Activated CD8-positive, alpha-beta T cell treated with anti-CD3 and anti-CD28 coated beads for 36 hours (primary cell): ENCODE measurements around the gene FBXW7. TPM values are rescaled to one million over a fixed set of nuclear protein-coding genes. Genes with fewer than 3 reads are reported as not detected.

Source experiments
- ATAC-seq: fragments of 200-7000 bp; cut with Tn5 transposase; one replicate; pipeline ENCODE4 v1.10.0; 2021; ENCODE audit warnings: mild to moderate bottlenecking, moderate library complexity
- CTCF ChIA-PET: fragments of 350-600 bp; sonication (Branson Sonifier 250); formaldehyde crosslinking; loops from one replicate; lab custom pipeline; 2021; ENCODE audit warnings: antibody characterized with exemption; lab: Charles Lee
- POLR2A ChIA-PET: fragments of 350-600 bp; sonication (Branson Sonifier 250); formaldehyde crosslinking; loops from one replicate; lab custom pipeline; 2021; ENCODE audit warnings: antibody characterized with exemption; lab: Charles Lee
- DNase-seq: peaks from one replicate; pipeline ENCODE4 v3.0.0-alpha.2; 2020
- H3K27ac Mint-ChIP-seq: one replicate; pipeline ENCODE4 v1.8.0; 2021; ENCODE audit warnings: mild to moderate bottlenecking, mixed read lengths
- H3K27me3 Mint-ChIP-seq: one replicate; pipeline ENCODE4 v1.8.0; 2021; ENCODE audit warnings: mixed read lengths
- H3K36me3 Mint-ChIP-seq: one replicate; pipeline ENCODE4 v1.8.0; 2021; ENCODE audit warnings: low read depth, mixed read lengths
- H3K4me1 Mint-ChIP-seq: one replicate; pipeline ENCODE4 v1.8.0; 2021; ENCODE audit warnings: low read depth, mixed read lengths
- H3K4me3 Mint-ChIP-seq: one replicate; pipeline ENCODE4 v1.8.0; 2021; ENCODE audit warnings: mild to moderate bottlenecking, moderate library complexity, mixed read lengths
- H3K9me3 Mint-ChIP-seq: one replicate; pipeline ENCODE4 v1.8.0; 2021; ENCODE audit warnings: mixed read lengths
- CTCF ChIP-seq: fragments of 200-600 bp; IDR thresholded peaks from one replicate; pipeline ENCODE4 v1.8.0; 2022; ENCODE audit warnings: antibody characterized with exemption, mild to moderate bottlenecking
- intact Hi-C: fragments of 100-400 bp; cut with micrococcal nuclease; formaldehyde crosslinking; loops from one replicate; pipeline ENCODE4 v1.10.0; 2022
- total RNA-seq, 2 experiments: library from RNA; stranded (reverse); gene quantifications; one replicate each; pipeline ENCODE4 v1.2.3, GENCODE V29; 2021

The FBXW7 gene
- total RNA-seq, 2 experiments from 2014 or later = 32.6 to 35.1 TPM

GRCh38 chr4:152540293-152540674 is 4.4 kb upstream of the FBXW7 start:
- CTCF ChIA-PET = interaction anchor here (0.7 to 1.5 kb wide), 2 partner anchors 36 to 39 kb away, joined by 3 to 8 read pairs; no protein-coding TSS in a partner anchor

GRCh38 chr4:152539556-152540292 is 3.8 kb upstream of the FBXW7 start:
- TF ChIP-seq CTCF = no peak
- ATAC-seq = no peak
- Mint-ChIP-seq H3K4me1 (peaks cover 32% of the 10 kb centered on the region), H3K27me3 (no peaks in the 10 kb centered on the region), H3K36me3 (peaks cover 22% of the 10 kb centered on the region), H3K9me3 (peaks cover 4% of the 10 kb centered on the region), H3K4me3 (no peak overlapping the region), H3K27ac (peak overlapping the region; percentile 67)
- POLR2A ChIA-PET = interaction anchor here (0.6 to 2.8 kb wide), 2 partner anchors 9 to 15 kb away, joined by 3 to 9 read pairs; no protein-coding TSS in a partner anchor
- CTCF ChIA-PET = interaction anchor here (0.7 to 2.1 kb wide), 4 partner anchors 14 to 100 kb away, joined by 3 to 9 read pairs (median 6); no protein-coding TSS in a partner anchor
- intact Hi-C loops = no loop called here
- DNase-seq = no peak

More at GRCh38 chr4:152540293-152540674, 4.4 kb upstream of the FBXW7 start:
- Mint-ChIP-seq H3K9me3 (peaks cover 4% of the 10 kb centered on the region), H3K4me3 (no peak overlapping the region), H3K36me3 (peaks cover 21% of the 10 kb centered on the region), H3K27ac (peak overlapping the region; percentile 67), H3K4me1 (peaks cover 35% of the 10 kb centered on the region), H3K27me3 (no peaks in the 10 kb centered on the region)
- intact Hi-C loops = no loop called here
- DNase-seq (no peak), ATAC-seq (no peak)
- TF ChIP-seq CTCF = no peak
- POLR2A ChIA-PET = interaction anchor here (0.6 to 2.8 kb wide), 2 partner anchors 10 to 14 kb away, joined by 3 to 9 read pairs; no protein-coding TSS in a partner anchor

- Mint-ChIP-seq H3K27ac (peak overlapping the region; percentile 99), H3K4me1 (peaks cover 41% of the 10 kb centered on the region), H3K9me3 (peaks cover 4% of the 10 kb centered on the region), H3K36me3 (peaks cover 34% of the 10 kb centered on the region), H3K27me3 (no peaks in the 10 kb centered on the region), H3K4me3 (peak overlapping the region; percentile 90)
- CTCF ChIA-PET = interaction anchor here (0.7 to 2.6 kb wide), 5 partner anchors 14 to 37 kb away, joined by 3 to 11 read pairs (median 4); no protein-coding TSS in a partner anchor
- POLR2A ChIA-PET = interaction anchor here (0.9 to 3.4 kb wide), 4 partner anchors 16 to 241 kb away, joined by 3 to 44 read pairs (median 6); partner anchors contain the start of genes ARFIP1 and TIGD4
- no peak for DNase-seq
- ATAC-seq = no peak
- TF ChIP-seq CTCF = no peak
- intact Hi-C loops = loop anchor here (2.0 kb wide), 1 partner anchor 15 kb away; no protein-coding TSS in a partner anchor
Measured at GRCh38 chr4:152537881-152538280, 2.0 kb upstream of the FBXW7 start.

- peak; percentile 83 for DNase-seq
- H3K27ac Mint-ChIP-seq = peak overlapping the region; percentile 99
- TF ChIP-seq CTCF = no peak
- peaks cover 39% of the 10 kb centered on the region for H3K36me3 Mint-ChIP-seq
- CTCF ChIA-PET = interaction anchor here (0.8 to 2.6 kb wide), 4 partner anchors 9 to 35 kb away, joined by 3 to 11 read pairs (median 4); no protein-coding TSS in a partner anchor
- POLR2A ChIA-PET = interaction anchor here (0.6 to 3.4 kb wide), 22 partner anchors 9 to 930 kb away, joined by 3 to 44 read pairs (median 5); partner anchors contain the start of genes TMEM131L and TMEM154
- H3K4me3 Mint-ChIP-seq = peak overlapping the region; percentile 90
- H3K4me1 Mint-ChIP-seq = peaks cover 52% of the 10 kb centered on the region
- H3K9me3 Mint-ChIP-seq = peaks cover 4% of the 10 kb centered on the region
- H3K27me3 Mint-ChIP-seq = no peaks in the 10 kb centered on the region
- peak; percentile 53 for ATAC-seq
- intact Hi-C loops = loop anchor here (2.0 kb wide), 1 partner anchor 16 kb away; no protein-coding TSS in a partner anchor
Measured at GRCh38 chr4:152536545-152537182, 772 bp upstream of the FBXW7 start.
